Peyer's patch (tissue), 4 donors: ENCODE results near the gene SPANXN4. TPM values are rescaled to one million over a fixed set of nuclear protein-coding genes. Genes with fewer than 3 reads are reported as not detected.

Experiments
- DNase-seq, 3 donors: peaks; one replicate each; pipeline ENCODE4 v3.0.0-alpha.2; 2017 to 2019
- H3K27ac ChIP-seq, 4 donors: fragments of 200-600 bp; sonication (generic); one replicate each; pipeline ENCODE4 v1.5.1; 2016 to 2019
- H3K27me3 ChIP-seq, 2 donors: fragments of 200-600 bp; sonication (generic); one replicate each; pipeline ENCODE4 v1.5.1; 2019
- H3K36me3 ChIP-seq, 3 donors: fragments of 200-600 bp; sonication (generic); one replicate each; pipeline ENCODE4 v1.5.1; 2016 to 2019
- H3K4me1 ChIP-seq, 4 donors: fragments of 200-600 bp; sonication (generic); one replicate each; pipeline ENCODE4 v1.5.1; 2016 to 2019
- H3K4me3 ChIP-seq, 4 donors: fragments of 200-600 bp; sonication (generic); 1 replicate in 3 of 4; 2 replicates in 1 of 4; pipeline ENCODE4 v1.5.1; 2016 to 2019; ENCODE audit warnings: mild to moderate bottlenecking in 1 of 4
- H3K9me3 ChIP-seq, 4 donors: fragments of 200-600 bp; sonication (generic); one replicate each; pipeline ENCODE4 v1.5.1; 2016 to 2019; ENCODE audit warnings: mild to moderate bottlenecking in 1 of 4
- CTCF ChIP-seq, 6 experiments: fragments of 450-650 bp in 4 of 6; fragments of 200-600 bp in 2 of 6; sonication (generic) in 1 of 6; IDR thresholded peaks; one replicate each; pipeline ENCODE4 v1.5.1; 2017 to 2019; ENCODE audit warnings: antibody characterized with exemption in 6 of 6, mild to moderate bottlenecking in 3 of 6, moderate library complexity in 1 of 6
- POLR2A ChIP-seq, 2 donors: fragments of 450-650 bp; IDR thresholded peaks; one replicate each; pipeline ENCODE4 v1.5.1; 2017; ENCODE audit warnings: antibody characterized with exemption in 2 of 2, mild to moderate bottlenecking in 2 of 2, moderate library complexity in 2 of 2
- total RNA-seq, 4 donors: library from RNA; depleted of rRNA; stranded (reverse); fragments of >200 nt; gene quantifications; one replicate each; pipeline ENCODE4 v1.1.0, GENCODE V29; 2016

SPANXN4 gene
- total RNA-seq, result not detected

GRCh38 chrX:143025628-143026027 is at the start of gene SPANXN4:
Gene SPANXN4, plus strand, starts transcription at chrX:143025928. Its CDS starts 87 bp downstream, at chrX:143026015.
- H3K4me1 ChIP-seq, result no peaks in the 10 kb centered on the region
- no peak for TF ChIP-seq CTCF (IDR thresholded peaks at IDR 0.05)
- no peak for TF ChIP-seq POLR2A (IDR thresholded peaks at IDR 0.05)
- H3K36me3 ChIP-seq, result no peaks in the 10 kb centered on the region
- no peaks in the 10 kb centered on the region for H3K9me3 ChIP-seq
- H3K4me3 ChIP-seq, result no peak within 1 kb of the TSS
- no peak for DNase-seq
- H3K27me3 ChIP-seq, result no peaks in the 10 kb centered on the region
- H3K27ac ChIP-seq, result no peak within 1 kb of the TSS

GRCh38 chrX:142977128-142977914 is 48.4 kb upstream of the SPANXN4 start:
- Histone ChIP-seq H3K9me3 (no peaks in the 10 kb centered on the region), H3K4me1 (no peaks in the 10 kb centered on the region), H3K27ac (no peak overlapping the region), H3K27me3 (no peaks in the 10 kb centered on the region), H3K36me3 (no peaks in the 10 kb centered on the region), H3K4me3 (no peak overlapping the region)
- no peak for TF ChIP-seq CTCF (IDR thresholded peaks at IDR 0.05)
- TF ChIP-seq POLR2A (IDR thresholded peaks at IDR 0.05), result no peak
- DNase-seq, result no peak

GRCh38 chrX:142978130-142978684 is 47.5 kb upstream of the SPANXN4 start:
- Histone ChIP-seq H3K4me3 (no peak overlapping the region), H3K9me3 (no peaks in the 10 kb centered on the region), H3K27me3 (no peaks in the 10 kb centered on the region), H3K4me1 (no peaks in the 10 kb centered on the region), H3K36me3 (no peaks in the 10 kb centered on the region), H3K27ac (no peak overlapping the region)
- TF ChIP-seq POLR2A (IDR thresholded peaks at IDR 0.05) (no peak), CTCF (IDR thresholded peaks at IDR 0.05) (no peak)
- no peak for DNase-seq

- no peak for DNase-seq
- no peak overlapping the region for H3K4me3 ChIP-seq
- no peaks in the 10 kb centered on the region for H3K27me3 ChIP-seq
- no peaks in the 10 kb centered on the region for H3K4me1 ChIP-seq
- no peaks in the 10 kb centered on the region for H3K9me3 ChIP-seq
- H3K27ac ChIP-seq, result no peak overlapping the region
- no peak for TF ChIP-seq POLR2A (IDR thresholded peaks at IDR 0.05)
- no peak for TF ChIP-seq CTCF (IDR thresholded peaks at IDR 0.05)
- H3K36me3 ChIP-seq, result no peaks in the 10 kb centered on the region
Measured at GRCh38 chrX:142982679-142983078, 43.0 kb upstream of the SPANXN4 start.

GRCh38 chrX:142994988-142995387 is 30.7 kb upstream of the SPANXN4 start:
- H3K9me3 ChIP-seq, result no peaks in the 10 kb centered on the region
- no peaks in the 10 kb centered on the region for H3K27me3 ChIP-seq
- no peak overlapping the region for H3K4me3 ChIP-seq
- H3K4me1 ChIP-seq, result no peaks in the 10 kb centered on the region
- peak in 1 of 3 donors; percentile 60 for DNase-seq
- H3K36me3 ChIP-seq, result no peaks in the 10 kb centered on the region
- no peak overlapping the region for H3K27ac ChIP-seq
- TF ChIP-seq POLR2A (IDR thresholded peaks at IDR 0.05) (no peak), CTCF (IDR thresholded peaks at IDR 0.05) (no peak)
